ENCODE results near the gene PPM1E.
"Not testable (repeated sequence)": the region's sequence is repeated elsewhere in the genome, so short reads cannot be mapped to it uniquely, and the experiment has no call there.

The PPM1E gene

GRCh38 chr17:58785097-58785496 lies 29.4 kb downstream of the PPM1E start:
- Mint-ChIP-seq H3K36me3 (ENCODE audit: low read depth) (no peaks in the 10 kb centered on the region), H3K9me3 (no peaks in the 10 kb centered on the region), H3K4me3 (no peak overlapping the region), H3K27ac (no peak overlapping the region), H3K4me1 (peaks cover 16% of the 10 kb centered on the region), H3K27me3 (ENCODE audit: low read depth) (no peaks in the 10 kb centered on the region)
- TF ChIP-seq CTCF (IDR thresholded peaks at IDR 0.05; ENCODE audit: unreplicated experiment in 3 of 3) = no peak

GRCh38 chr17:58786586-58787295 lies 31.1 kb downstream of the PPM1E start:
- peak overlapping the region in 1 of 3 experiments; percentile 54 for H3K27ac Mint-ChIP-seq
- TF ChIP-seq CTCF (IDR thresholded peaks at IDR 0.05; ENCODE audit: unreplicated experiment in 3 of 3) = no peak
- no peaks in the 10 kb centered on the region for H3K27me3 Mint-ChIP-seq (ENCODE audit: low read depth)
- no peaks in the 10 kb centered on the region for H3K9me3 Mint-ChIP-seq
- no peaks in the 10 kb centered on the region for H3K36me3 Mint-ChIP-seq (ENCODE audit: low read depth)
- peaks cover 16% of the 10 kb centered on the region for H3K4me1 Mint-ChIP-seq
- no peak overlapping the region for H3K4me3 Mint-ChIP-seq

GRCh38 chr17:58788199-58788598 lies 32.5 kb downstream of the PPM1E start:
- peaks cover 16% of the 10 kb centered on the region for H3K4me1 Mint-ChIP-seq
- H3K36me3 Mint-ChIP-seq (ENCODE audit: low read depth) = no peaks in the 10 kb centered on the region
- H3K4me3 Mint-ChIP-seq = no peak overlapping the region
- H3K27ac Mint-ChIP-seq = no peak overlapping the region
- no peak for TF ChIP-seq CTCF (IDR thresholded peaks at IDR 0.05; ENCODE audit: unreplicated experiment in 3 of 3)
- no peaks in the 10 kb centered on the region for H3K9me3 Mint-ChIP-seq
- H3K27me3 Mint-ChIP-seq (ENCODE audit: low read depth) = no peaks in the 10 kb centered on the region

- Mint-ChIP-seq H3K4me1 (peaks cover 16% of the 10 kb centered on the region), H3K36me3 (ENCODE audit: low read depth) (no peaks in the 10 kb centered on the region), H3K27me3 (ENCODE audit: low read depth) (no peaks in the 10 kb centered on the region), H3K4me3 (no peak overlapping the region), H3K9me3 (no peaks in the 10 kb centered on the region), H3K27ac (no peak overlapping the region)
- TF ChIP-seq CTCF (IDR thresholded peaks at IDR 0.05; ENCODE audit: unreplicated experiment in 3 of 3) = no peak
These were observed 33.5 kb downstream of the PPM1E start for GRCh38 chr17:58789160-58789559.

- Mint-ChIP-seq H3K4me1 (peaks cover 16% of the 10 kb centered on the region), H3K27ac (no peak overlapping the region), H3K9me3 (peaks cover 2% of the 10 kb centered on the region), H3K4me3 (no peak overlapping the region), H3K27me3 (ENCODE audit: low read depth) (no peaks in the 10 kb centered on the region), H3K36me3 (ENCODE audit: low read depth) (no peaks in the 10 kb centered on the region)
- no peak for TF ChIP-seq CTCF (IDR thresholded peaks at IDR 0.05; ENCODE audit: unreplicated experiment in 3 of 3)
These were observed 34.2 kb downstream of the PPM1E start for GRCh38 chr17:58789831-58790230.

GRCh38 chr17:58794508-58794907 lies 38.9 kb downstream of the PPM1E start:
- not testable (repeated sequence) for H3K27ac Mint-ChIP-seq; H3K9me3 Mint-ChIP-seq; H3K27me3 Mint-ChIP-seq (ENCODE audit: low read depth); H3K36me3 Mint-ChIP-seq (ENCODE audit: low read depth); H3K4me1 Mint-ChIP-seq; H3K4me3 Mint-ChIP-seq
